Measurements from ENCODE around the gene FOXA2.

Gene FOXA2

DNA sequence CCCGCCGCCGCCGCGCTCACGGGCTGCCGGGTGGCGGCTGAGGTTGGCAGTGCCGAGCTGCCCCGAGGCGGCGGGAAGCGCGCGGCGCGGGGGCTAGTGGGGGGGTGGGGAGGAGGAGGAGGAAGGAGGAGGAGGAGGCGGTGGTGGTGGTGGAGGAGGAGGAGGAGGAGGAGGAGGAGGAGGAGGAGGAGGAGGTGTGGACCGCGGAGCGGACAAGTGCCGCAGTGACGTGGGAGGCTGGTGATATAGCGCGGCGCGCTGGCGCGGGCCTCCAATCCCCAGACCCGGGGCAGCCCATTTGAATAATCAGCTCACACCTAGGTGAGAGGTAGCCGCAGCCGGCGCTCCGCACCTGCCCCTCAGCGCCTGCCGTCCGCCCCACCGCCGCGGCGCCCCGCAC, at the start of gene FOXA2:
TSS of gene FOXA2 (minus strand) at position 51 of the 400 bp plus-strand sequence. CDS start 294 bp downstream, outside the sequence.
- ChIA-PET CTCF (no interaction called here), POLR2A (no interaction called here)
- TF ChIP-seq LEF1 (IDR thresholded peaks at IDR 0.05; ENCODE audit: borderline replicate concordance) (no peak), FOXK2 (IDR thresholded peaks at IDR 0.05) (no peak), SP1 (IDR thresholded peaks at IDR 0.05) (no peak), FOXA1 (IDR thresholded peaks at IDR 0.05) (no peak), ARNT (IDR thresholded peaks at IDR 0.05) (no peak), BHLHE40 (IDR thresholded peaks at IDR 0.05; ENCODE audit: borderline replicate concordance) (no peak), L3MBTL2 (conservative IDR thresholded peaks at IDR 0.05) (no peak), CTBP1 (IDR thresholded peaks at IDR 0.05; ENCODE audit: borderline replicate concordance) (no peak), SUZ12 (IDR thresholded peaks at IDR 0.05) (no peak), FOXM1 (IDR thresholded peaks at IDR 0.05; ENCODE audit: borderline replicate concordance) (no peak), TARDBP (IDR thresholded peaks at IDR 0.05) (no peak), ELF4 (IDR thresholded peaks at IDR 0.05) (no peak), ZNF384 (IDR thresholded peaks at IDR 0.05) (no peak)
- no peak for DNase-seq (ENCODE audit: extremely low spot score)

DNA sequence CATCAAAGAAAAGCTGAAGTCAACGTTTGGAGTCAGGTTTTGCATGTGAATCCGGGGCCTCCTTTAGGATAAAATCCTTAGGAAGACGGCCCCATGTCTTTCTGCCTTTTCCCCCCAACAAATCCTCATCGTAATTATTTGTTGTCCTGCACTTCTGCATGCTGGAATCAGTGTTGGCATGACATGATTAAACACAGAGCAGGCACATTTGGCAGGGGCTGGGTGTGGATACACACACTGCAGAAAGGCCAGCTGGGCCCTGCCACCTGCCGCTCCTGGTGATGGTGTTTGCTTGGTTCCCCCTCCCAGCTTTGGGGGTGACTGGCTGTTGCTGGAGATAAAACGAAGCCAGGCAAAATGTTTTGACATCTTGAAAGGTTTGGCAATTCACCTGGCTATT, 46.3 kb upstream of the FOXA2 start:
- no peak for DNase-seq (ENCODE audit: extremely low spot score)
- no peak for TF ChIP-seq FOXM1 (IDR thresholded peaks at IDR 0.05; ENCODE audit: borderline replicate concordance)
- POLR2A ChIA-PET: no interaction called here
- CTCF ChIA-PET: no interaction called here

DNA sequence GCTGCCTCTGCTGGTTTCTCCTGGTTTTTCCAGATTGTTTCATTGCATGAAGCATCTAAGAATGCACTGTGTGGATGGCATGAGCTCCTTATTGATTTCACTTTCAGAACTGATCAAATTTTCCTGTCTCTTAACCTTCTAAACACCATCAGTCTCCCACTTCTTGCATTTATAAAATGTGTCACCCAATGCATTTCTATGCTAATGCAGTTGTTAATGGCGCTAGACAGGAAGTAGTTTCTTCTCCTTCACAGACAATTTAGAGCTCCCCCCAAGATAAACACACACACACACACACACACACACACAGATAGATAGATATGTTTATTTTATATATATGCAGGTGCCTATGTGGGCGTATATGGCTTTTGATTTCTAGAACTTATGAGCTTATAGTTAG, 45.6 kb upstream of the FOXA2 start:
- DNase-seq (ENCODE audit: extremely low spot score): no peak
- ChIA-PET POLR2A (no interaction called here), CTCF (no interaction called here)
- TF ChIP-seq HDGF (IDR thresholded peaks at IDR 0.05; ENCODE audit: borderline replicate concordance) (no peak), ARNT (IDR thresholded peaks at IDR 0.05) (no peak), L3MBTL2 (conservative IDR thresholded peaks at IDR 0.05) (no peak), ZNF384 (IDR thresholded peaks at IDR 0.05) (no peak), FOXK2 (IDR thresholded peaks at IDR 0.05) (no peak), LEF1 (IDR thresholded peaks at IDR 0.05; ENCODE audit: borderline replicate concordance) (no peak), TARDBP (IDR thresholded peaks at IDR 0.05) (no peak), FOXA1 (IDR thresholded peaks at IDR 0.05) (no peak), BHLHE40 (IDR thresholded peaks at IDR 0.05; ENCODE audit: borderline replicate concordance) (no peak), SUZ12 (IDR thresholded peaks at IDR 0.05) (no peak), CTBP1 (IDR thresholded peaks at IDR 0.05; ENCODE audit: borderline replicate concordance) (no peak), NFRKB (IDR thresholded peaks at IDR 0.05) (no peak), SP1 (IDR thresholded peaks at IDR 0.05) (no peak), ELF4 (IDR thresholded peaks at IDR 0.05) (no peak), FOXM1 (IDR thresholded peaks at IDR 0.05; ENCODE audit: borderline replicate concordance) (no peak)
- TF ChIP-seq, protein P1, sequence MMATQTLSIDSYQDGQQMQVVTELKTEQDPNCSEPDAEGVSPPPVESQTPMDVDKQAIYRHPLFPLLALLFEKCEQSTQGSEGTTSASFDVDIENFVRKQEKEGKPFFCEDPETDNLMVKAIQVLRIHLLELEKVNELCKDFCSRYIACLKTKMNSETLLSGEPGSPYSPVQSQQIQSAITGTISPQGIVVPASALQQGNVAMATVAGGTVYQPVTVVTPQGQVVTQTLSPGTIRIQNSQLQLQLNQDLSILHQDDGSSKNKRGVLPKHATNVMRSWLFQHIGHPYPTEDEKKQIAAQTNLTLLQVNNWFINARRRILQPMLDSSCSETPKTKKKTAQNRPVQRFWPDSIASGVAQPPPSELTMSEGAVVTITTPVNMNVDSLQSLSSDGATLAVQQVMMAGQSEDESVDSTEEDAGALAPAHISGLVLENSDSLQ (IDR thresholded peaks at IDR 0.05): no peak

DNA sequence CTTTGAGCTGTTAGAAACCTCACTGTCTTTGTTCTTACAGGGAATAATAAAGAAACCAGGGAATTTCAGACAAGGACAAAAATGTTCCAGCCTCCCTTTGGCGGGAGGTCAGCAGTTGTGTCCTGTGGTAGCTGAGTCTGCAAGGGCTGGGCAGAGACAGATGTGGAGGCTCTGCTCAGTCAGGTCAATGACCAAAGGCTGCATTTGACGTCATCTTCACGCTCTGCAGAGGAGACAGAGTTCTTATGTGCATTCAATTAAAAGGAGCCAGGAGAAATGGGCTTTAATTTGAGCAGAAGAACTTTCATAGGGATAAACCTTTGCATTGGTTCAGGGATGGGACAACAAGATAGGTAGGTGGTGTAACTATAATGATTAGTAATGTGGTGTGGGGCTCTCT, 45.1 kb upstream of the FOXA2 start:
- ChIA-PET POLR2A (no interaction called here), CTCF (no interaction called here)
- TF ChIP-seq TARDBP (IDR thresholded peaks at IDR 0.05) (no peak), ARNT (IDR thresholded peaks at IDR 0.05) (no peak), FOXM1 (IDR thresholded peaks at IDR 0.05; ENCODE audit: borderline replicate concordance) (no peak), BHLHE40 (IDR thresholded peaks at IDR 0.05; ENCODE audit: borderline replicate concordance) (no peak), NFRKB (IDR thresholded peaks at IDR 0.05) (no peak), SUZ12 (IDR thresholded peaks at IDR 0.05) (no peak), FOXA1 (IDR thresholded peaks at IDR 0.05) (no peak), ELF4 (IDR thresholded peaks at IDR 0.05) (no peak), SP1 (IDR thresholded peaks at IDR 0.05) (no peak), CTBP1 (IDR thresholded peaks at IDR 0.05; ENCODE audit: borderline replicate concordance) (no peak), LEF1 (IDR thresholded peaks at IDR 0.05; ENCODE audit: borderline replicate concordance) (no peak), L3MBTL2 (conservative IDR thresholded peaks at IDR 0.05) (no peak), HDGF (IDR thresholded peaks at IDR 0.05; ENCODE audit: borderline replicate concordance) (no peak), ZNF384 (IDR thresholded peaks at IDR 0.05) (no peak), FOXK2 (IDR thresholded peaks at IDR 0.05) (no peak)
- TF ChIP-seq, protein P1 (IDR thresholded peaks at IDR 0.05): no peak
- DNase-seq (ENCODE audit: extremely low spot score): no peak

DNA sequence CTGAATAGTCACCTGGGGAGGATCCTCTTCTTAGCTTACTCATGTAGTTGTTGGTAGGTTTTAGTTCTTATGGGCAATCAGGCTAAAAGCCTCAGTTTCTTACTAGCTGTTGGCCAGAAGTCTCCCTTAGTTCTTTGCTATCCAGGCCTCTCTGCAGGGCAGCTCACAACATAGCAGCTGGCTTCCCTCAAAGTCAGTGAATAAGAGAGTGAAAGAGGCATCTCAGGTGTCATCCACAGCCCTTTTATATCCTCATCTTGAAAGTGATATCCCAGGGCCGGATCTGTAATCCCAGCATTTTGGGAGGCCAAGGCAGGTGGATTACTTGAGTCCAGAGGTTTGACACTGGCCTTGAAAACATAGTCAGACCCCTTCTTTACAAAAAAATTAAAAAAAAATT, 42.1 kb upstream of the FOXA2 start:
- no peak for DNase-seq (ENCODE audit: extremely low spot score)

DNA sequence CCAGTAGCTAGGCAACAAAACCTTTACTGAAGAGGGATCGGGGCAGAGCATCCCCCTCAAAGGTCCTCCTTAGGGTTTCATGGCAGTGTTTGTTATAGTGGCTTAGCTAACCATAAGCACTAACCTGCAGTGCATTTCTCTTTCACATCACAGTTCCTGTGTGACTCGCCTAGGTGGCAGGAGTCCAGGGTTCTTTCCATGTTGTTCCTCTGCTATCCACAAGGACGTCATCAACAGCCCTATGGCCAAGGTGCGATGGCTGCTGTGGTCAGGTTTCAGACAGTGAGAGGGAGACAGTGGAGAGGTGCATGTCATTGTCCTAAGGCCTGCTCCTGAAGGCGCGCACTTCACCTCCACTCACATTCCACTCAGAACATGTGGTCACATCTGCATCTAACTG, 38.8 kb upstream of the FOXA2 start:
- ChIA-PET CTCF (no interaction called here), POLR2A (no interaction called here)
- DNase-seq (ENCODE audit: extremely low spot score): no peak
- TF ChIP-seq LEF1 (IDR thresholded peaks at IDR 0.05; ENCODE audit: borderline replicate concordance) (no peak), ZNF384 (IDR thresholded peaks at IDR 0.05) (no peak), CTBP1 (IDR thresholded peaks at IDR 0.05; ENCODE audit: borderline replicate concordance) (no peak), NFRKB (IDR thresholded peaks at IDR 0.05) (no peak), FOXA1 (IDR thresholded peaks at IDR 0.05) (no peak), HDGF (IDR thresholded peaks at IDR 0.05; ENCODE audit: borderline replicate concordance) (no peak), TARDBP (IDR thresholded peaks at IDR 0.05) (no peak), ELF4 (IDR thresholded peaks at IDR 0.05) (no peak), L3MBTL2 (conservative IDR thresholded peaks at IDR 0.05) (no peak)

More for the DNA sequence above, 42.1 kb upstream of the FOXA2 start:
- ChIA-PET POLR2A (no interaction called here), CTCF (no interaction called here)
- no peak for TF ChIP-seq FOXK2 (IDR thresholded peaks at IDR 0.05)
- TF ChIP-seq SP1 (IDR thresholded peaks at IDR 0.05): no peak
- no peak for TF ChIP-seq FOXM1 (IDR thresholded peaks at IDR 0.05; ENCODE audit: borderline replicate concordance)
- no peak for TF ChIP-seq TARDBP (IDR thresholded peaks at IDR 0.05)
- no peak for TF ChIP-seq HDGF (IDR thresholded peaks at IDR 0.05; ENCODE audit: borderline replicate concordance)
- TF ChIP-seq ARNT (IDR thresholded peaks at IDR 0.05): no peak
- no peak for TF ChIP-seq SUZ12 (IDR thresholded peaks at IDR 0.05)
- no peak for TF ChIP-seq L3MBTL2 (conservative IDR thresholded peaks at IDR 0.05)
- no peak for TF ChIP-seq FOXA1 (IDR thresholded peaks at IDR 0.05)
- TF ChIP-seq NFRKB (IDR thresholded peaks at IDR 0.05): no peak
- TF ChIP-seq, protein P1 (IDR thresholded peaks at IDR 0.05): no peak
- TF ChIP-seq ZNF384 (IDR thresholded peaks at IDR 0.05): no peak
- TF ChIP-seq BHLHE40 (IDR thresholded peaks at IDR 0.05; ENCODE audit: borderline replicate concordance): no peak
- no peak for TF ChIP-seq LEF1 (IDR thresholded peaks at IDR 0.05; ENCODE audit: borderline replicate concordance)
- no peak for TF ChIP-seq ELF4 (IDR thresholded peaks at IDR 0.05)
- TF ChIP-seq CTBP1 (IDR thresholded peaks at IDR 0.05; ENCODE audit: borderline replicate concordance): no peak

All from HEK293T (cell line).